AML-193 (cell line): ENCODE results near the gene TIMMDC1.
A peak's percentile ranks its signal among the peaks of the same experiment; 100 is the strongest.

ENCODE experiments used
- DNase-seq, 2 experiments: peaks; one replicate each; lab custom pipeline; 2025; lab: John Stamatoyannopoulos, UW

TIMMDC1 gene, protein sequence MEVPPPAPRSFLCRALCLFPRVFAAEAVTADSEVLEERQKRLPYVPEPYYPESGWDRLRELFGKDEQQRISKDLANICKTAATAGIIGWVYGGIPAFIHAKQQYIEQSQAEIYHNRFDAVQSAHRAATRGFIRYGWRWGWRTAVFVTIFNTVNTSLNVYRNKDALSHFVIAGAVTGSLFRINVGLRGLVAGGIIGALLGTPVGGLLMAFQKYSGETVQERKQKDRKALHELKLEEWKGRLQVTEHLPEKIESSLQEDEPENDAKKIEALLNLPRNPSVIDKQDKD

DNA sequence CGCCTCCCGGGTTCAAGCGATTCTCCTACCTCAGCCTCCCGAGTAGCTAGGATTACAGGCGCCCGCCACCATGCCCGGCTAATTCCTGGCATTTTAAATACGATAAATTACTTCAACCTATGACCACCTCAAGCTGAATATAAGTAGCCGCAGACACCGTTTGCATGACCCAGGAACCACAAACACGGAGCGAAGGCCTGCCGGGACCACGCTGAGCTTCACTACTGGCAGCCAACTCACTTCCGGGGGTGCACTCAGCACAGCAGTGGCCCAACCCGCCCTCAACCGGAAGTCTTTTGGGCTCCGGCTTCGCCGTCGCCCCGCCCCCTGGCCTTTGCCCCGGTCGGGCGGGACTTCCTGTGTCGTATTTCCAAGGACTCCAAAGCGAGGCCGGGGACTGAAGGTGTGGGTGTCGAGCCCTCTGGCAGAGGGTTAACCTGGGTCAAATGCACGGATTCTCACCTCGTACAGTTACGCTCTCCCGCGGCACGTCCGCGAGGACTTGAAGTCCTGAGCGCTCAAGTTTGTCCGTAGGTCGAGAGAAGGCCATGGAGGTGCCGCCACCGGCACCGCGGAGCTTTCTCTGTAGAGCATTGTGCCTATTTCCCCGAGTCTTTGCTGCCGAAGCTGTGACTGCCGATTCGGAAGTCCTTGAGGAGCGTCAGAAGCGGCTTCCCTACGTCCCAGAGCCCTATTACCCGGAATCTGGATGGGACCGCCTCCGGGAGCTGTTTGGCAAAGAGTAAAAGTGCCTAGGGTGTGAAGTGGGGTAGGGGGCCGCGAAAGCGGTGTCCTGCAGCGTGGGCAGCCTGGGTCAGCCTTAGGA, at the start of gene TIMMDC1:
TIMMDC1 (plus strand) TSS at position 362 of the 826 bp plus-strand sequence; CDS start at position 549, 187 bp downstream.
- peak; percentile 98 for DNase-seq

DNA sequence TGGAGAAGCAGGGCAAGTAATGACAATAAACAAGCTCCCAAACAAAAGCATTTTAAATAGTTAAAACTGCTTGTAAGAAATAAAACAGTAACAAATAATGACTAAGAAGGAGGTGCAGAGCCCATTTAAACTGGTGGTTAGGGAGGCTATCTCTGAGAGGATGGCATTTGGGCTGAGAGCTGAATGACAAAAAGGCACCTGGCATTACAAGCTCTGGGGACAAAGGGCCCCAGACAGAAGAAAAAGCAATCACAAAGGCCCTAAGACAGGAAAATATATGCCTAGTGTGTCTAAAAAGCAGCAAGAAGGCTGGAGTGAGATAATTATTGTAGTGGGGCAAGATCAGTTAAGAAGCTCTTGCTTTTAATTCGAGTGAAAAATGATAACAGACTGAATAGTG, 44.5 kb upstream of the TIMMDC1 start:
- no peak for DNase-seq

DNA sequence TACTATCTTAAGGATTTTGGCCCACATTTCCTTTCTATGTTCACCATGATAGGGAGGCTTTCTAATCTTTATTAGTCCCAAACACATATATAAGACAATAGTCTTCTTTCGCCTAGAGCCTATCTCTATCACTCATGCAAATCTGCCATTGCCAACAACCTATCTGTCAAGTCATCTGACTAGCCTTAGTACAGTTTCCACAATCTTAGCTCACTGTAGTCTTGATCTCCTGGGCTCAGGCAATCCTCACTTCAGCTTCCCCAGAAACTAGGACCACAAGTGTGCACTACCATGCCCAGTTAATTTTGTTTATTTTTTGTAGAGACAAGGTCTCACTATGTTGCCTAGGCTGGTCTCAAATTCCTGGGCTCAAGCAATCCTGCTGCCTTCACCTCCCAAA, 41.9 kb upstream of the TIMMDC1 start:
- no peak for DNase-seq

DNA sequence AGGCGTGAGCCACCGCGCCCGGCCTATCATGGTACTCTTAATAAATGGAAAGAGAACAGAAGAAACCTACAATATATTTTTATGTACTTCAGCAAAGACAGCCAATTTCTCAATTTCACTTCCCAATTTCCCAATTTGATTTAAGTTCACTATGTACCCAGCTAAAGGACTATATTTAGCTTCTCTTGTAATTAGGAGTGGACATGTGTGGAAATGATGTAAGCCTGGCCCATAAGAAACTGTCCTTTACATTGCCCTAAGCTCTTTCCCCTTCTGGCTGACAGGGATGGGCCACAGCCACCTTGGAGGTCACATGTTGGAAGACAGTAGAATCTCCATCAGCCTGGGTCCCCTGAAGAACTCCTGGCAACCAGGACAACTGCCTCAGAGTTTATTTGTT, 41.1 kb upstream of the TIMMDC1 start:
- DNase-seq, result peak; percentile 69

DNA sequence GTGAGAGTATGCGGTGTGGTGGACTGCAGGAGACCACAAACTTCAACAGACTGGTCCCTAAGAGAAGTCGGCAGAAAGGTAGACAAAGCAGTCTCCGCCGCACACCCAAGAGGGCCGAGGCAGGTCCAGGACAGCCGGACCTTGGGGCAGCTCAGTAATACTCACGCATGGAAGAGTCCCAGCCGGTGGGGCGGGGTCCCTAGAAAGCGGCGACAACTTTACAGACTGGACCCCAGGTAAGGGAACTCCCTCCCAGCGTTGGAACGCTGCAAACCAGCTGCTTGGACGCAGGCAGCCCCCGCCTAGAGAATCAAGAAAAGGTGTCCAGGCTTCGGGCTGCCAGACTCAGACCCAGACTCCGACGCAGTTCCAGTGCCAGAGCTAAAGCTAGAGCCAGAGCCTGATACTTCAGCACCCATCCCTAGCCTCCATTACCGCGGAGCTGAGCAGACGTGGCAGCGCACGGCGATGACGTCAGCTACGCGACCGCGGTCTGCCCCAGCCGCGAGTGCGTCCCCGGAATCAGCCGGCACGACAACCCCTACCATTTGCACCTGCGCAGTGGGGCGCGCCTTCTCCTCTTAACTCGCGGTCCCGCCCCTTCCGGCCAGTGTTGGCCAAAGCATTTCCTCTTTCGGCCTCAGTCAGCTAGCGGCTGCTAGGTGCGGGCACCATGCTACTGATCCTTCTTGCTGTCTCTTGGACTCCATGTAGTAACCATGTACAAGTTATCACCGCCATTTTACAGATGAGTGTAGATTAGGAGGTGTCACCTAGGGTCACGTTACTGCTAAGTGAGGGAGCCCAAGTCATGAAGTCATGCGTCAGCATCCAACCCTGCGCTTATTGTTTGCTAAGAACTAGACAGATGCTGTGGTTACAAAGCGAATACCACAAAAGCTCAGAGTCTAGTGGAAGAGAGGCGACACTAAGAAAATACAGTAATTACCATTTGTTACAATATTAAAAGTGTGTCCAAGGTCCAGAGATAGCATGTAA, 34.9 kb upstream of the TIMMDC1 start, which contains the start of gene TMEM39A:
TMEM39A (minus strand) TSS at position 445 of the 999 bp plus-strand sequence. CDS start 1,541 bp downstream, outside the sequence.
- peak; percentile 100 for DNase-seq

DNA sequence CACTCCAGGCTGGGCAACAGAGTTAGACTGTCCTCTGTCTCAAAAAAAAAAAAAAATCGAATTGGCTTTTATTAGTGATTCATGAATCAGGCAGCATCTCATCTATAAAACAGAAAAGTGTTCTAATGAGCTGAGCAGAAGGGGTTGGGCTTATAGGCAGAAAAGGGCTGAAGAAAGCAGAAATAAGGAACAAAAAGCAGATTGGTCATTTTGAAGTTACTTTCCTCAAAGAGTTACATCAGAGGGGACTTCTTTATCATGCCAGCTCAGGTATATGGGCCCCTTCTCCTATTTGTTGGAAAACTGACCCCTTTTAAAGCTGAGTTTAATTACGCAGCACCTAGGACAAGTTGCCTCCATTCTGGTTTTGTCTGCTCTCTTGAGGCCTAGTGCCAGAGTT, 30.3 kb upstream of the TIMMDC1 start:
- DNase-seq, result peak; percentile 70 to 74

DNA sequence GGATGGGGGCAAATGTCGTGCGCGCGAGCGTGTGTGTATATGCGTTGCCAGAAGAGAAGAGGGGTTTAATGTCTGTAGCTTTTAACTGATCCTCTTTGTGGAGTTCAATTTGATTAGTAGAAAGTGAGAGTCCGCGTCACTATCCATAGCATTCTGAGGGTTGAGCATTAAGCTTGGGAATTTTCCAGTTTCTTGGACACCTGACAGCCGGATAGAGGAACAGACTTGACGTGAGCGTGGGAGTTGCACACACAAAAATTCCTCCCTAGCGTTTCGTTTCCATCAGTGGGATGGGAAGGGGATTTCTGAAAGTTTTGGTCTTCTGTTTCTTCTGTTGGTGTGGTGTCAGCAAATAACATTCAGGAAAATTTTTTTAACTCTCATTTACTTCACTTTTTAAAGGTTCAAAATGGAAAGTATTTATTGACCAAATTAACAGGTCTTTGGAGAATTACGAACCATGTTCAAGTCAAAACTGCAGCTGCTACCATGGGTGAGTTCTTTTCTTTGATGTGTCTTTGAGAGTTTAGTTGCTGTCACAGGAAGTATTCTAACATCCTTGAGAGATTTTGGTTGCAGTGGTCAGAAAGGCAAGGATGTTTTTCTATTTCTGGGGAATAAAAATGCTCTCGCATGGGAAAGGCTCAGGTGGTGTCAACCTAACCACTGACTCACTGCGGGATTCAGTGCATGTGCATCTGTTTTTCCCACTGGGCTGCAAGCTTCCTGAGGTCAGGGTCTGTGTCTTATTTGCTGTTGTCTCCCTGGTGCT, 28.7 kb upstream of the TIMMDC1 start:
- no peak for DNase-seq

DNA sequence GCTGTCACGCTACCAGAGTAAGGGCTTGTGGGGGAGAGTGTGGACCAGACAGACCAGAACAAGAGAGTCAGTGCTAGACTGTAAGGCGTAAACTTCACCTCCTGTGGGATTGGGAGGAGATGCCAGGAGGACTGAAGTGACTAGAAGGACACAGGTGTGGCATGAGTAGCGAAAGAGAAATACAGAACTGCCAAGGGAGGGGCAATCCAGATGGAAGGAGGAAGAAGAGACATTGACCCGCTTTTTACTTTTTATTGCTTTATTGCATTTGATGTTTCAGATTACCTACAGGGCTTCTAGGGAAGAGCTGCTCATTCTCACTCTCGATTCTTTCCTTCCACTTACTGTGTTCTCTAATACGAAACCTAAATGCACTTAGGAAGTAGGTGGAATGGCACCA, 27.5 kb upstream of the TIMMDC1 start:
- DNase-seq, result no peak

DNA sequence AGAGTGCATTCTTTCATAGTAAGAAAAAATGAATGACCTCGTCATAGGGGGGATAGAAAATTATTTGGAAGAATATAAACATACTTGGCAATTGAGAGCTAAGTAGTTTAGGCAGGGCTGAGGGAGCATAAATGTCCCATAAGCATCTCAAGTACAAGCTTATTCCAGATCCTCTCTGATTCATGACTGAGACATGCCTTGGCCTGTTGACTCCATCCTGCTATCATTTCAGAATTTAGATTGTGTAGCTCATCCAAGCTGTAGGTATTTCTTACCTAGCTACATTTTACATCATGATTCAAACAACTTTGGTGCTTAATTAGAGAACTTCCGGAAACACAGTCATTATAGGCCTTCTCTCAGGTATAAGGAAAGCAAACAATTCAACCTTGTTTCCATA, 17.3 kb upstream of the TIMMDC1 start:
- DNase-seq, result no peak

DNA sequence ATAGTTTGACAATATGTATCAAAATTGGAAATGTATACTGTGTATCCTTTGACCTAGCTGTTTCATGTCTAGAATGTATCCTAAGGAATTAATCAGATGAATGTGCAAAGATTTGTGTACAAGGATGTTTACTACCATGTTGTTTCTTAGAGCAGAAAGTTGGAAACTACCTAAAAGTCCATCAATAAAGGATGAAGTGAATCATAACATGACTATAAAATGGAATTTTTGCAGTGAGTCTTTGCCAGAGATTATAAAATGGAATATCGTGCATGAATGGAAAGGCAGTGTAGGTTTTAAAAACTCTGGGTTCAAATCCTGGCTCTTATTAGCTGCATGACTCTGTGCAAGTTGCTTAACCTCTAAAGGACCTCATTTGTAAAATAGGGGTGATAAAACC, 15.2 kb upstream of the TIMMDC1 start:
- DNase-seq, result no peak

DNA sequence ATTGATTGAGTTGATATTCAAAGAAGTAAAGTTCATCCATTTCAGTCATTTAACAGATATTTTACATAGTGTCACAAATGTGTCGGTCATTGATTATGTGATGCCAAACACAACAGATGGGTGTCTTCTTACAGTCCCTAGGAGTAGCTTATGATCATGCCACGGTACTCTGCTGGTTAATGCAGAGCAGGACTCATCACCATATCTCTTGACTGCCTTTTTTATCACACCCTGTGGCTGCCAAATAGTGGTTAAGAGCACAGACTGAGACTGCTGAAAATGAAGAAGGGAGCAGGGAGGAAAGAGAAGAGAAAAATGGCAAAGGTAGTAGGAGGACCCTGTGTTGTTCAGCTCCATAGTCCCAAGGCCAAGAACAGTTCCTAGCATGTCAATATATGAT, 12.8 kb upstream of the TIMMDC1 start:
- no peak for DNase-seq

DNA sequence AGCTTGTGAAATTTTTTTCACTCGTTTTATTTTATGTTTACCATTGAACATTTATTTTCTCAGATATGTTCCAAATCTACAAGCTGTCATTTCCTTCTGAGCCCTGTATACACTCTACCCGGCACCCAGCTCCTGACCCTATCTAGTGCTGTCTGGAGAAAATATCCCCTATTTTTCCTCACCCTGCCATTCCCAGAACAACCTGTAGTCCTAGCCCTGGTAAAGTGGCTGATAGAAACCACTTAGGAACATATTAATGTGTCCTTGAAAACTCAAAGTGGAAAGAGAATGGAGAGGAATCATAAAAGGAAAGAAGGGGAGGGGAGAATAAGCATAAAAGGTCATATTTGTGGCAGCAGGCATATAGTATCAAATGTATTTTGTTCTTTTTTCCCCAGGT, 8.2 kb upstream of the TIMMDC1 start:
- DNase-seq, result no peak

DNA sequence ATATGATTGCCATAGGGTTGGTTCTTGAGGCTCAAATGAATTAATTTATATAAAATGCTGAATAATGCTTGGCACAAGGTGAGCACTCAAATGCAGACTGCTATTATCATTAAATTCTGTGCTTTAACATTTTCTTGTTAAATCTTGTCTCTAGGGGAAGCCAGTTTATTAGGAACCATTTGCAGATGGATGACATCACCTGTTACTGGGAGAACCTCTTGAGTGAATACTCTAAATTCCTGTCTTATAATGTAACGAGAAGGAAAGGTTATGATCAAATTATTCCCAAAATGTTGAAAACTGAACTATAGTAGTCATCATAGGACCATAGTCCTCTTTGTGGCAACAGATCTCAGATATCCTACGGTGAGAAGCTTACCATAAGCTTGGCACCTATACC, 6.2 kb upstream of the TIMMDC1 start:
- DNase-seq, result no peak

DNA sequence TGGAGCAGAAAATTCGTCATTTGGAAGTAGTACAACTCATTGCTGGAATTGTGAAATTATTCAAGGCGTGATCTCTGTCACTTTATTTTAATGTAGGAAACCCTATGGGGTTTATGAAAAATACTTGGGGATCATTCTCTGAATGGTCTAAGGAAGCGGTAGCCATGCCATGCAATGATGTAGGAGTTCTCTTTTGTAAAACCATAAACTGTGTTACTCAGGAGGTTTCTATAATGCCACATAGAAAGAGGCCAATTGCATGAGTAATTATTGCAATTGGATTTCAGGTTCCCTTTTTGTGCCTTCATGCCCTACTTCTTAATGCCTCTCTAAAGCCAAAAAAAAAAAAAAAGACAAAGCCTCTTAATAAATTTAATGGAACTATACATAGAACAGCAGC, 5.5 kb upstream of the TIMMDC1 start:
- no peak for DNase-seq

DNA sequence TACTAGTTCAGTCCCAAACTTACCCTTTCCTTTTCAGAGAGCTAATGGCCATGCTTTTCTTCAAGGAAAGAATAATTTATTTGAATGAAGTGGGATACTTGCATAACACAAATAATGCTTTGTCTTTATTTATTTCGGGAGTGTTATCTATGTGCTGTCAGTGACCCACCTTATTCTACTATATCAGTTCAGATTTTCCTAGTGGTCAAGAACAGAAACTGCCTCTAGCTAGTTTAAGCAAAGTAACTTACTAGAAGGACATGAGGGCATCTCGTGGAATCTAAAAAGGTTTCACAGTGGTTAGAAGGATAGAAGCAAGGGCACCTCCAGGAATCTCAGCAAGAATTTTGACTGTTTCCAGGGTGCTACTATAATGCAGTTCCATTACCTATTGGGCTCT, 3.8 kb upstream of the TIMMDC1 start:
- peak; percentile 17 to 26 for DNase-seq

DNA sequence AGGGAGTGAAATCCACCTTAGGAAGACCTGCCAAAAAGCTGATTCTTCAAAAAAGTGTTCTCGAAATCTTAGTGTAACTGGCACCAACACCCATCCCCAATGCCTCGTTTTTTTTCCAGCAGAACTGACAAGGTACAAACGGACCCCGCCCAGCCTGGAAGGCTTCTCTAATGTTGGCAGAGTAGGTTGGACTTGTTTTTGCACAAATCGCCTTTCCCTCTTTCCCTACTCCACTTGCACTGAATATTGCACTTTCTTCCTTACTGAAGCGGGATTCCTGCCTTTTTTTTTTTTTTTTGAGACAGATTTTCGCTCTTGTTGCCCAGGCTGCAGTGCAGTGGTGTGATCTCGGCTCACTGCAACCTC, 544 bp upstream of the TIMMDC1 start:
- DNase-seq, result peak in 1 of 2 experiments; percentile 23

DNA sequence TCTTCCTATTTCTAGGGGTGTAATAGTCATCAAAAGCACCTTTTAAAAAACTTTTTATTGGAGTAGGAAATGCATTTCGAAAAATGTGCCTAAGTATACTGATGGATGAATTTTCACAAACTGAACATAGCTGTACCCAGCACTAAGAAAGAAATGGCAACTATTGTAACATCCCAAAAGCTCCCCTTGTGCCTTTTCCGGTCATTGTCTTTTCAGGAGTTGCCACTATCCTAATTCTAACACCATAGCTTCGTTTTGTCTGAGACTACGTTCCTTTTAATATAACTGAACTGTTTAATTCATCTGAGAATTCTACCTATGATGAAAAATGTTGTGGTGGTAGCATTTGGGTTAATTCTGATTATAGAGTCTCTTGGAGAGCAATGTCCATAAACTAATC, 1.9 kb downstream of the TIMMDC1 start:
- no peak for DNase-seq

DNA sequence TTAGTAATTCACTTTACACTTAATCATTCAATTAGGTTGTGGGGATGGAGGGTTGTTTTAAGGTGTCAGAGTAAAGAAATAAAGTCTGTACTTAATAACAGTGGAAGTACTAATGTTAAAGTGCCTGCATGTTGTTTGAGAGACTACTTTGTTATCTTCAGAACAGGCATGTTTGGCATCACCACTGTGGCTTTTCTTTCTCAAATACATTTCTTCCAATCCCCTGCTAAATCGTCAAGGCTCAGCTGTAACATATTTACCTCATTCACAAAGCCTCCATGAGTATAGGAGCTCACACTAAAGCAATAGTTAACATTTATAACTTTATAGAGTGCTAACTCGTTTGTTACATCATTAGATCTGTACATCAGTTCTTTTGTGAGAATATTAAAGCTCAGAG, 2.6 kb downstream of the TIMMDC1 start:
- DNase-seq, result no peak

DNA sequence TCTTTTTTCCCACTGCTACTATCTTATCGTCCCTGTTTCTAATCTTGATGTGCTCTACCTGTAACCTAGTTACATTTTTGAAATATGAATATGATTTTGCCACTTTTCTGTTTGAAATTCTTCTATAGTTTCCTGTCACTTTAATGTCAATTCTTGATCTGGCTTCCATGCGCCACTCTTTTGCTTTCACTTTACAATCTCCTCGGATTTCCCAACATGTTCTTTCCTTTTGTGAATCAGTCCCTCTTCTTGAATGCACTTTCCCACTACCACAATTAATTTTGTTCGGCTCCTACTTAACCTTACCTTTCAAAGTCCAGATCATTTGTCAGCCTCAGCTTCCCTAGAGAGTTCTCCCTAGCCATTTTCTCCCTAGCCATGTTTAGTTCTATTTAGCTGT, 8.3 kb downstream of the TIMMDC1 start:
- DNase-seq, result no peak

DNA sequence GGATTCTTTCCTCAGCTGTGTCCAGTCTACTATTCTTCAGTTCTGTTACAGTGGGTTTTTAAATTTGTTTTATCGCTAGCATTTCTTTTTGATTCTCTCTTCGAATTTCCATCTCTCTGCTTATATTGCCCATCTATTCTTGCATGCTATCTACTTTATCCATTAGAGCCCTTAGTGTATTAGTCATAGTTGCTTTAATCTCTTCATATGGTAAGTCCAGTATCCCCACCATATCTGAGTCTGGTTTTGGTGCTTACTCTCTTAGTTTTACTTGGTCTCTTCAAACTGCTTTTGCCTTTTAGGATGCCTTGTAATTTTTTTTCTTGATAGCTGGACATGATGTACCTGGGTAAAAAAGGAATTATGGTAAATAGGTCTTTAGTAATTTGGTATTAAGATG, 9.1 kb downstream of the TIMMDC1 start:
- no peak for DNase-seq

DNA sequence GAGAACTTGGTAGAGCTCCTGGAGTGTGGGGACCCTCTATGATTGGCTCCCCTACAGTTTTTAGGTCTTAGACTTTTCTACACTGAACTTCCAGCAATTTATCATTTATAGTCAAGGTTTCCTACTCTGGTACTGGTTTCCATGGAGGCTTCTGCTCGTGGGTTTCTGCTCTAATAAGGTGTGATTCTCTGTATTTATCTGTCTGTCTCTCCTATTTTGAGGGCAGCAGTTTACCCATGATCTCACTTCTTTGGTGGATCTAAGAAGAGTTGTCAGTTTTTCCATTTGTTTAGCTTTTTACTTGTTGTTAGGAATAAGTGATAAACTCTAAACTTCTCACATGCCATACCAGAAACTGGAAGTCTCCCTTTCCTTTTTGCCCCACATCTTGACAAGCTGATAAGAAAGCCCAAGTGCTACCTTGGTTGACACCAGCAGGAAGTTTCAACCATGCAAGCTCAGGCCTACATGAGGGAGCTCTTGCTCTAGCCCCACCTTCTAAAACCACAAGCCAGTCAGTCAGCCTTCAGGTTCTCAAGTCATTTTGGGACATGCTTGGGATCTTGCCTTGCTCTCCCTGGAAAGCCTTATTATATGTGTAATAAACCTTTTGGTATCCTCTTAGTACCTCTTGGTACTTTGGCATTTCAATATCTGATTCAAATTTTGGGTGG, 10.0 kb downstream of the TIMMDC1 start:
- no peak for DNase-seq
